ENCODE measurements around the gene LZTR1.

The LZTR1 gene

DNA sequence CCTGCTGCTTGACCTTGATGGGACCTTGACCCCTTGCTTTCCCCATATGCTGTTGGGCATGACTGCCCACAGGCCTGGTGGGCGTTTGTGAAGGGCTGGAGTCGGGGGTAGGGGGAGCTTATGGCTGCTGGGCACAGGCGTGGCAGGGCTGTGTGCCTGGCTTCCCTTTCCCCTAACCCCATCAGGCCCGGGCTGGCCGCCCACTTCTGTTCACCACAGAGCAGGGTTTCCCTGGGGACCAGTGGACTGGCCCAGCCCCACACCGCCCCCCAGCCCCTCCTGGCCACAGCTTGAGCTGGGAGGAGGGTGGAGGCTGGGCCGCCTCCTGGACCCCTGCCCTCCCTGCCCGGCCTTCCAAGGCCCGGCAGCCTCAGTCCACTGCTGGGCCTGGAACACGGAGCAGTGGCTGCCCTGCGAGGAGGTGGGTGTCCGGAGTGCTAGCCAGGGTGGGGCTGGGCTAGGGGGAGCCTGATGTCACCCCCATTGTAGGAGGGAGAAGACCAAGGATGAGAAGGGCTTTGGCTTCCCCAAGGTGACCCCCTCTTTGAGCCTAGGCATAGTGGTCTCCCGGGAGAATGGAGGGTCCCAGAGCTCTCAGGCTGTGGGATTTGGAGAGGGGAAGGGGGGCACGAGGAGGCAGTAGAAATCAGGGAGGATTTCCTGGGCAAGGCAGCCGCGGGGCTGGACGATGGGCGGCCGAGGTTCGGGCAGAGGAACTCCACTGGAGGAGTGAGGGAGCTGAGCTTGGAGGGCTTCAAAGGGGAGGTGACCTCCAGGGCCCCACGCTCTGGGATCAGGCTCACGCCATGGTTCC, 15.0 kb upstream of the LZTR1 start, which contains the start of gene AIFM3:
Gene AIFM3 (plus strand): TSS at position 373 of the 814 bp plus-strand sequence. CDS start 690 bp downstream, outside the sequence.
- Histone ChIP-seq H3K79me2 (ENCODE audit: low read length) (no peaks in the 10 kb centered on the region), H3K4me1 (ENCODE audit: low read length) (peaks cover 11% of the 10 kb centered on the region), H3K9ac (ENCODE audit: low read length) (no peak within 1 kb of the TSS), H3K36me3 (replicated peaks; ENCODE audit: low read depth, low read length) (no peaks in the 10 kb centered on the region), H2AFZ (ENCODE audit: low read depth, low read length) (no peak within 1 kb of the TSS; the same call in 1 of the 2 replicates), H4K20me1 (ENCODE audit: insufficient read depth, low read length) (no peaks in the 10 kb centered on the region), H3K27me3 (ENCODE audit: low read depth, low read length) (peaks cover 20% of the 10 kb centered on the region), H3K4me2 (ENCODE audit: low read length) (no peak within 1 kb of the TSS), H3K4me3 (ENCODE audit: low read length) (no peak within 1 kb of the TSS), H3K27ac (ENCODE audit: low read length) (no peak within 1 kb of the TSS), H3K9me3 (ENCODE audit: insufficient read depth, low read length) (no peaks in the 10 kb centered on the region)
- no peak for TF ChIP-seq EZH2phosphoT487 (IDR thresholded peaks at IDR 0.05; ENCODE audit: low read depth)
- TF ChIP-seq CTCF (IDR thresholded peaks at IDR 0.05; ENCODE audit: low read depth, low read length), result no peak

DNA sequence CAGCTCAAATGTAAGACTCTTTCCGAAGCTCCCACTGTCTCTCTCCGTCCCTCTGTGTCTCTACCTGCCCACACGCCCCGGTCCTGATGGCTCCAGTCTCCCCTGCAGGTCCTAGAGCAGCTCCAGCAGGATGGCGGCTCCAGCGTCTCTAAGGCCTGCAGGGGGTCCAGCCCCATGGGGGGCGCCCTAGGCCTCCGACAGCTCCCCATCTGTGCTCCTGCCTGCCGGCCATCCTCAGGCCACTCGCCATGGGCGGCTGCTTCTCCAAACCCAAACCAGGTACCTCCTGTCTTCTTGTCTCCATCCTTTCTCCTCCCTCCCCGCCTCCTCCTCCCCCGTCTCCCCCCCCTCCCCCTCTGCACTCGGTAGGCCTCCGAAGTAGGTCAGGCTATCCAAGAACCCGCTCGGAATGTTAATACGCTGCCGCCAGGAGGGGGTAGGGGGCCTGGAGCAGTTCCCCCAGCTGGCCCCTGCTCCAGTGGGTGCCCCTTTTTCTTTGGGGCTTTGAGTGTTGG, 14.3 kb upstream of the LZTR1 start:
- no peak overlapping the region for H3K9ac ChIP-seq (ENCODE audit: low read length)
- no peaks in the 10 kb centered on the region for H3K9me3 ChIP-seq (ENCODE audit: insufficient read depth, low read length)
- no peaks in the 10 kb centered on the region for H3K36me3 ChIP-seq (replicated peaks; ENCODE audit: low read depth, low read length)
- H3K27ac ChIP-seq (ENCODE audit: low read length), result no peak overlapping the region
- no peak overlapping the region for H2AFZ ChIP-seq (ENCODE audit: low read depth, low read length)
- H3K79me2 ChIP-seq (ENCODE audit: low read length), result no peaks in the 10 kb centered on the region
- H4K20me1 ChIP-seq (ENCODE audit: insufficient read depth, low read length), result no peaks in the 10 kb centered on the region
- peaks cover 15% of the 10 kb centered on the region for H3K4me1 ChIP-seq (ENCODE audit: low read length)
- TF ChIP-seq EZH2phosphoT487 (IDR thresholded peaks at IDR 0.05; ENCODE audit: low read depth) (no peak), CTCF (IDR thresholded peaks at IDR 0.05; ENCODE audit: low read depth, low read length) (no peak)
- peaks cover 20% of the 10 kb centered on the region for H3K27me3 ChIP-seq (ENCODE audit: low read depth, low read length)
- no peak overlapping the region for H3K4me3 ChIP-seq (ENCODE audit: low read length)
- H3K4me2 ChIP-seq (ENCODE audit: low read length), result no peak overlapping the region

DNA sequence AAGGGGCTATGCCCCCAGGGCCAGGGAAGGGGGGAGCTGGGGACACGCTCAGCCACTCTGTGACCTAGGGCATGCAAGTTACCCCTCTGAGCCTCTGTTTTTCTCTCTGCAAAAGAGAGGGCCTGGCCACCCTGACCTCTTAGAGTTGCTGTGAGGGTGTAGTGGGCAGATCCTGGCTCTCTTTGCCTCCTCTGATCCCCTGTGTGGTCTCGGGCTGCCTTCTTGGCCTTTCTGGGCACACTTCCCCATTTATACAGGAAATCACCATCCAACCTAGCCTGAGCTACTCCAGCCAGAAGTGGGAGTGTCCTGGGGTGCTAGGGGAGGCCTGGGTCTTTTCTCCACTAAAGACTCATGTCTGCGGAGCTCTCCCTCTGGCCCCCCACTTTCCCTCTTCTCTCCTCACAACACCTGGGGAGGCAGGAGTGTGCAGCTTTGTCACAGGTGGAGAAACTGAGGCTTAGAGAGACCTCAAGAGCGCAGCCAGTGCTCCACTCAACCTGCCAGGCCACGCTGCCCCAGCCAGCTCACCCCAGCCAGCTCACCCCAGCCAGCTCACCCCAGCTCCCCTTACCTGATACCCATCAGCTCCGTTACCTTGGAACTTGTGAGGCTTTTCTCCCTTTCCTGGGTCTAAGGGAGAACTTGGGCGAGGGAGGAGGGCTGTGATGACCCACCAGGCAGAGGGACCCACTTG, 13.7 kb upstream of the LZTR1 start:
- Histone ChIP-seq H3K4me2 (ENCODE audit: low read length) (peak overlapping the region; percentile 28), H3K79me2 (ENCODE audit: low read length) (no peaks in the 10 kb centered on the region), H3K4me1 (ENCODE audit: low read length) (peaks cover 15% of the 10 kb centered on the region), H4K20me1 (ENCODE audit: insufficient read depth, low read length) (no peaks in the 10 kb centered on the region), H3K27ac (ENCODE audit: low read length) (no peak overlapping the region), H3K9me3 (ENCODE audit: insufficient read depth, low read length) (no peaks in the 10 kb centered on the region), H3K9ac (ENCODE audit: low read length) (no peak overlapping the region), H3K36me3 (replicated peaks; ENCODE audit: low read depth, low read length) (no peaks in the 10 kb centered on the region), H3K27me3 (ENCODE audit: low read depth, low read length) (peaks cover 20% of the 10 kb centered on the region), H2AFZ (ENCODE audit: low read depth, low read length) (no peak overlapping the region; the same call in 1 of the 2 replicates), H3K4me3 (ENCODE audit: low read length) (no peak overlapping the region)
- TF ChIP-seq CTCF (IDR thresholded peaks at IDR 0.05; ENCODE audit: low read depth, low read length), result no peak
- TF ChIP-seq EZH2phosphoT487 (IDR thresholded peaks at IDR 0.05; ENCODE audit: low read depth), result no peak
